HepG2 (cell line): ENCODE measurements around the gene APOC3. TPM values are rescaled to one million over a fixed set of nuclear protein-coding genes. Genes with fewer than 3 reads are reported as not detected.
A peak's percentile ranks its signal among the peaks of the same experiment; 100 is the strongest.

Source experiments
- CBFB ChIP-seq: sonication (generic); formaldehyde crosslinking; IDR thresholded peaks from 2 replicates; pipeline ENCODE4 v1.4.0; 2020; ENCODE audit warnings: missing genetic modification reagents
- CC2D1A ChIP-seq: sonication (generic); formaldehyde crosslinking; IDR thresholded peaks from 2 replicates; pipeline ENCODE4 v1.8.1; 2023; ENCODE audit warnings: mild to moderate bottlenecking, missing genetic modification reagents
- GABPB1 ChIP-seq: IDR thresholded peaks from 2 replicates; pipeline ENCODE4 v1.6.1; 2016; ENCODE audit warnings: mild to moderate bottlenecking, missing genetic modification reagents, moderate library complexity, missing compliant biosample characterization
- KLF6 ChIP-seq: IDR thresholded peaks from 2 replicates; pipeline ENCODE4 v1.8.0; 2016; ENCODE audit warnings: missing biosample characterization, missing genetic modification reagents
- KMT2B ChIP-seq: IDR thresholded peaks from 2 replicates; pipeline ENCODE4 v1.6.1; 2016; ENCODE audit warnings: missing genetic modification reagents, missing compliant biosample characterization
- MAZ ChIP-seq, 2 experiments: sonication (generic) in 1 of 2; formaldehyde crosslinking in 1 of 2; IDR thresholded peaks; 2 replicates each; pipeline versions ENCODE4 v1.5.0 to v1.6.1; 2012 to 2020; ENCODE audit warnings: low read depth in 2 of 2, mild to moderate bottlenecking in 2 of 2, borderline replicate concordance in 1 of 2, improper control_type of control experiment in 1 of 2, low read length in 1 of 2, missing genetic modification reagents in 1 of 2, moderate library complexity in 1 of 2
- SMAD9 ChIP-seq: sonication (generic); formaldehyde crosslinking; IDR thresholded peaks from 2 replicates; pipeline ENCODE4 v1.5.1; 2020; ENCODE audit warnings: mild to moderate bottlenecking, missing genetic modification reagents
- TAF15 ChIP-seq: fragments of 200-400 bp; formaldehyde crosslinking; IDR thresholded peaks from one replicate; pipeline ENCODE4 v1.6.1; 2018; ENCODE audit warnings: mild to moderate bottlenecking, low read depth, low read length; ENCODE audit not compliant: poor library complexity, severe bottlenecking
- TEAD3 ChIP-seq: optimal IDR thresholded peaks from 2 replicates; pipeline ENCODE3; 2016; ENCODE audit warnings: borderline replicate concordance
- TRAFD1 ChIP-seq: sonication (generic); formaldehyde crosslinking; IDR thresholded peaks from 2 replicates; pipeline ENCODE4 v1.5.1; 2020; ENCODE audit warnings: missing genetic modification reagents, mild to moderate bottlenecking, borderline replicate concordance
- XRCC5 ChIP-seq: fragments of 200-400 bp; formaldehyde crosslinking; optimal IDR thresholded peaks from 2 replicates; pipeline ENCODE3; 2017; ENCODE audit warnings: mild to moderate bottlenecking, low read length
- ZC3H13 ChIP-seq: sonication (generic); formaldehyde crosslinking; IDR thresholded peaks from 2 replicates; pipeline ENCODE4 v1.8.1; 2023; ENCODE audit warnings: mild to moderate bottlenecking, missing genetic modification reagents, moderate library complexity
- ZFAT ChIP-seq: sonication (generic); formaldehyde crosslinking; conservative IDR thresholded peaks from 2 replicates; pipeline ENCODE4 v1.8.1; 2023; ENCODE audit warnings: missing genetic modification reagents, inconsistent platforms
- ZNF138 ChIP-seq: sonication (generic); formaldehyde crosslinking; IDR thresholded peaks from 2 replicates; pipeline ENCODE4 v1.5.0; 2020; ENCODE audit warnings: mild to moderate bottlenecking, low read depth, missing genetic modification reagents
- ZNF292 ChIP-seq: sonication (generic); formaldehyde crosslinking; IDR thresholded peaks from 2 replicates; pipeline ENCODE4 v1.8.1; 2022; ENCODE audit warnings: mild to moderate bottlenecking, low read depth, missing genetic modification reagents, borderline replicate concordance
- ZNF550 ChIP-seq: sonication (generic); formaldehyde crosslinking; IDR thresholded peaks from 2 replicates; pipeline ENCODE4 v1.4.0; 2020; ENCODE audit warnings: mild to moderate bottlenecking, missing genetic modification reagents, borderline replicate concordance
- ZNF788 ChIP-seq: sonication (generic); formaldehyde crosslinking; IDR thresholded peaks from 2 replicates; pipeline ENCODE4 v1.5.0; 2020; ENCODE audit warnings: mild to moderate bottlenecking, missing genetic modification reagents, borderline replicate concordance
- ZNF883 ChIP-seq: sonication (generic); formaldehyde crosslinking; IDR thresholded peaks from 2 replicates; pipeline ENCODE4 v1.5.1; 2020; ENCODE audit warnings: mild to moderate bottlenecking, missing genetic modification reagents; ENCODE audit errors: not compliant biosample characterization
- polyA plus RNA-seq, 8 experiments: library from polyadenylated mRNA; depleted of rRNA in 3 of 8; stranded (reverse) in 7 of 8; unstranded in 1 of 8; fragments of >200 nt; fragmentation: Illumina TruSeq in 4 of 8; extraction: Trizol in 4 of 8; gene quantifications; 2 replicates each; pipeline versions ENCODE4 v1.2.1 to v1.2.3, GENCODE V29; 2011 to 2016; ENCODE audit warnings: low read depth in 4 of 8, missing spikeins in 1 of 8, mixed read lengths in 1 of 8; ENCODE audit not compliant: insufficient read depth in 1 of 8
- total RNA-seq, 5 experiments: library from RNA; depleted of rRNA; stranded (reverse); fragments of >200 nt; fragmentation: Illumina TruSeq; extraction: Trizol; gene quantifications; 2 replicates each; pipeline ENCODE4 v1.2.3, GENCODE V29; 2016; ENCODE audit warnings: low read depth in 1 of 5
- TF ChIP-seq, protein P1 (sequence below): sonication (generic); formaldehyde crosslinking; IDR thresholded peaks from 2 replicates; pipeline ENCODE4 v1.8.0; 2022; ENCODE audit warnings: missing genetic modification reagents, mild to moderate bottlenecking, borderline replicate concordance
- TF ChIP-seq, protein P2 (sequence below): sonication (generic); formaldehyde crosslinking; IDR thresholded peaks from 2 replicates; pipeline ENCODE4 v1.5.0; 2020; ENCODE audit warnings: missing genetic modification reagents
- TF ChIP-seq, protein P3 (sequence below): sonication (generic); IDR thresholded peaks from 2 replicates; pipeline ENCODE4 v1.6.1; 2016; ENCODE audit warnings: low read depth, borderline replicate concordance
- TF ChIP-seq, protein P4 (sequence below): sonication (generic); formaldehyde crosslinking; IDR thresholded peaks from 2 replicates; pipeline ENCODE4 v1.4.0; 2020; ENCODE audit warnings: missing genetic modification reagents

Gene APOC3
- total and polyA plus RNA-seq, 2 of the 13 experiments (the other 11 are each of a cell fraction or from before 2014, with no cell fraction given): 314 to 687 TPM

DNA sequence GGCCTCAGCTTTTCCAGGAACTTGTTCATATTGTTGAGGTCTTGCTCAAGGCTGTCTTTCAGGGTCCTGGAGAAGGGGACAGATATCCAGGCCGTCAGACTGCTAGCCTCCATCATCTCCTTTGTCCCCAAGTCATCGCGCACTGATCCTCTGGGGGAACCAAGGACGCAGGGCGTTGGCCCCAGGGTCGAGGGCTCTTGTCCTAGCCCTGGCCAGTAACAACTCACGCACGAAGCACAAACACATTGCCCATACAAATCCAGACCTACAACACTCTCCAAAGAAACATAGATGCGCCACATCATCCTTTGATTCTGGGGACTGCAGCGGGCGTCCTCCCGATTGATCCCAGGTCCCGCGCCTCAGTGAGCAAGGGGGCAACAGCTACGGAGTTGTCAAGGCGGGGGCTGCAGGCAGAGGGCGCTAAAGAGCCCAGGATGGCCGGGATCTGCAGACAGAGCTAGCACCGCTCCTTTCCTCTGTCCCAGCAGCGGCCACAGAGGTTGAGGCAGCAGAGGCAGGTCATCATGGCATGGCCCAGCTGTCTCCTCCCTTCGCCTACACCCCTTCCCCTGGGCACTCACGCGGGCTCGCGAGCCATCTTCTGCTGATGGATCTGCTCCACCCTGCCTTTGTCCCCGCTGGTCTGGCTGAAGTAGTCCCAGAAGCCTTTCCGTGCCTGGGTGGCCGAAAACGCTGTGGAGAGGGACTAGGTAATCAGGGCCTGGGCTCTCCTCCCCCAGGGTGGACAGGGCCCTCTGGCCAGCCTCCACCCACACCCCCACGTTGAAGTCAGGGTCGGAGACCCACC, 38.5 kb upstream of the APOC3 start (continued):
- TF ChIP-seq, protein P1, sequence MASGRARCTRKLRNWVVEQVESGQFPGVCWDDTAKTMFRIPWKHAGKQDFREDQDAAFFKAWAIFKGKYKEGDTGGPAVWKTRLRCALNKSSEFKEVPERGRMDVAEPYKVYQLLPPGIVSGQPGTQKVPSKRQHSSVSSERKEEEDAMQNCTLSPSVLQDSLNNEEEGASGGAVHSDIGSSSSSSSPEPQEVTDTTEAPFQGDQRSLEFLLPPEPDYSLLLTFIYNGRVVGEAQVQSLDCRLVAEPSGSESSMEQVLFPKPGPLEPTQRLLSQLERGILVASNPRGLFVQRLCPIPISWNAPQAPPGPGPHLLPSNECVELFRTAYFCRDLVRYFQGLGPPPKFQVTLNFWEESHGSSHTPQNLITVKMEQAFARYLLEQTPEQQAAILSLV: peak; percentile 35; the same call in 1 of the 2 replicates
- TF ChIP-seq KMT2B (CRISPR knock-in tag) (peak; percentile 65), ZNF138 (CRISPR knock-in tag) (0 out of 2 replicates have a peak, but pooled peaks have one; percentile 36), TRAFD1 (CRISPR knock-in tag) (no peak), XRCC5 (peak; percentile 47), CBFB (CRISPR knock-in tag) (no peak), ZNF550 (CRISPR knock-in tag) (0 out of 2 replicates have a peak, but pooled peaks have one; percentile 68), SMAD9 (CRISPR knock-in tag) (no peak), MAZ (IDR thresholded peaks at IDR 0.05; ENCODE audit: borderline replicate concordance, low read depth, low read length) (no peak), MAZ (CRISPR knock-in tag; IDR thresholded peaks at IDR 0.05; ENCODE audit: low read depth) (peak; percentile 81; the same call in 1 of the 2 replicates), TEAD3 (CRISPR knock-in tag) (no peak), ZNF788 (peak; percentile 74; the same call in 1 of the 2 replicates), GABPB1 (CRISPR knock-in tag) (peak; percentile 55; the same call in 1 of the 2 replicates), KLF6 (CRISPR knock-in tag) (peak; percentile 83; the same call in 1 of the 2 replicates), ZNF292 (peak; percentile 83; the same call in 1 of the 2 replicates), ZFAT (CRISPR knock-in tag) (no peak), CC2D1A (no peak), ZC3H13 (CRISPR knock-in tag) (peak; percentile 65; the same call in 1 of the 2 replicates), TAF15 (no peak), ZNF883 (CRISPR knock-in tag) (no peak)
- TF ChIP-seq, protein P2, sequence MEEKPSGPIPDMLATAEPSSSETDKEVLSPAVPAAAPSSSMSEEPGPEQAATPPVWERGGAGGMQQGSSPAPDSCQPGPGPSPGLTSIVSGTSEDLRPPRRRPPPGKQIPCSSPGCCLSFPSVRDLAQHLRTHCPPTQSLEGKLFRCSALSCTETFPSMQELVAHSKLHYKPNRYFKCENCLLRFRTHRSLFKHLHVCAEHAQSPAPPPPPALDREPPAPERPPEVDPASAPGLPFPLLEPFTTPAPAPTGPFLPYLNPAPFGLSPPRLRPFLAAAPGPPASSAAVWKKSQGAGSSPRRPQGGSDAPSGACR (CRISPR knock-in tag): peak; percentile 81
- TF ChIP-seq, protein P3, sequence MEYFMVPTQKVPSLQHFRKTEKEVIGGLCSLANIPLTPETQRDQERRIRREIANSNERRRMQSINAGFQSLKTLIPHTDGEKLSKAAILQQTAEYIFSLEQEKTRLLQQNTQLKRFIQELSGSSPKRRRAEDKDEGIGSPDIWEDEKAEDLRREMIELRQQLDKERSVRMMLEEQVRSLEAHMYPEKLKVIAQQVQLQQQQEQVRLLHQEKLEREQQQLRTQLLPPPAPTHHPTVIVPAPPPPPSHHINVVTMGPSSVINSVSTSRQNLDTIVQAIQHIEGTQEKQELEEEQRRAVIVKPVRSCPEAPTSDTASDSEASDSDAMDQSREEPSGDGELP: peak; percentile 51; the same call in 1 of the 2 replicates
- TF ChIP-seq, protein P4, sequence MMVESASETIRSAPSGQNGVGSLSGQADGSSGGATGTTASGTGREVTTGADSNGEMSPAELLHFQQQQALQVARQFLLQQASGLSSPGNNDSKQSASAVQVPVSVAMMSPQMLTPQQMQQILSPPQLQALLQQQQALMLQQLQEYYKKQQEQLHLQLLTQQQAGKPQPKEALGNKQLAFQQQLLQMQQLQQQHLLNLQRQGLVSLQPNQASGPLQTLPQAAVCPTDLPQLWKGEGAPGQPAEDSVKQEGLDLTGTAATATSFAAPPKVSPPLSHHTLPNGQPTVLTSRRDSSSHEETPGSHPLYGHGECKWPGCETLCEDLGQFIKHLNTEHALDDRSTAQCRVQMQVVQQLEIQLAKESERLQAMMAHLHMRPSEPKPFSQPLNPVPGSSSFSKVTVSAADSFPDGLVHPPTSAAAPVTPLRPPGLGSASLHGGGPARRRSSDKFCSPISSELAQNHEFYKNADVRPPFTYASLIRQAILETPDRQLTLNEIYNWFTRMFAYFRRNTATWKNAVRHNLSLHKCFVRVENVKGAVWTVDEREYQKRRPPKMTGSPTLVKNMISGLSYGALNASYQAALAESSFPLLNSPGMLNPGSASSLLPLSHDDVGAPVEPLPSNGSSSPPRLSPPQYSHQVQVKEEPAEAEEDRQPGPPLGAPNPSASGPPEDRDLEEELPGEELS (CRISPR knock-in tag): peak; percentile 44; the same call in 1 of the 2 replicates
